Measurements from ENCODE around the gene DIP2C.

DNA sequence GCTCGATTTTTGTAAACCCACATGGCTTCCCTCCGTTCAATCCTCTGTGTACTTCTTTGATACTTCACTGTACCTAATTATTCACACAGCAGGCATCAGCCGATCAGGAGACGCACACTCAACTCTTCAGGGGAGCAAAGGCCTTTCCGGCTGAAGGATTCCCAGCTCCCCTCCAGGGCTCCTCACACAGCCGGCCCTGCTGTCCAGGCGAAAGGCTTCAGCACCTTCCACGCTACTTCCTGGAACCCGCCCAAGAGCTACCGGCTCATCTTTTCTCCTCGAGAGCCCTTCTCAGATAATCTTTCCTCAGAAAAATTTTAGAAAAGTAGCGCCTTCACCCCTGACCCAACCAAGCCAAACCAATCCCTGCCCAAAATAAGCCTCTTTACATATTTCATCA, 283.8 kb downstream of the DIP2C start:
- TF ChIP-seq, protein P1, sequence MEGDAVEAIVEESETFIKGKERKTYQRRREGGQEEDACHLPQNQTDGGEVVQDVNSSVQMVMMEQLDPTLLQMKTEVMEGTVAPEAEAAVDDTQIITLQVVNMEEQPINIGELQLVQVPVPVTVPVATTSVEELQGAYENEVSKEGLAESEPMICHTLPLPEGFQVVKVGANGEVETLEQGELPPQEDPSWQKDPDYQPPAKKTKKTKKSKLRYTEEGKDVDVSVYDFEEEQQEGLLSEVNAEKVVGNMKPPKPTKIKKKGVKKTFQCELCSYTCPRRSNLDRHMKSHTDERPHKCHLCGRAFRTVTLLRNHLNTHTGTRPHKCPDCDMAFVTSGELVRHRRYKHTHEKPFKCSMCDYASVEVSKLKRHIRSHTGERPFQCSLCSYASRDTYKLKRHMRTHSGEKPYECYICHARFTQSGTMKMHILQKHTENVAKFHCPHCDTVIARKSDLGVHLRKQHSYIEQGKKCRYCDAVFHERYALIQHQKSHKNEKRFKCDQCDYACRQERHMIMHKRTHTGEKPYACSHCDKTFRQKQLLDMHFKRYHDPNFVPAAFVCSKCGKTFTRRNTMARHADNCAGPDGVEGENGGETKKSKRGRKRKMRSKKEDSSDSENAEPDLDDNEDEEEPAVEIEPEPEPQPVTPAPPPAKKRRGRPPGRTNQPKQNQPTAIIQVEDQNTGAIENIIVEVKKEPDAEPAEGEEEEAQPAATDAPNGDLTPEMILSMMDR (IDR thresholded peaks at IDR 0.05; ENCODE audit: borderline replicate concordance, extremely low read depth, low read length, poor library complexity, severe bottlenecking) = no peak
- no peak for TF ChIP-seq EZH2 (IDR thresholded peaks at IDR 0.05; ENCODE audit: borderline replicate concordance, low read depth, low read length, severe bottlenecking)

All from DND-41 (cell line).